Right lobe of liver (tissue), 4 donors: Measurements from ENCODE around the gene LHX4.

Experiments used
- CTCF ChIP-seq, 4 donors: fragments of 200-600 bp in 3 of 4; fragments of 450-650 bp in 1 of 4; IDR thresholded peaks; one replicate each; pipeline versions ENCODE4 v1.5.1 to v1.8.0; 2016 to 2022; ENCODE audit warnings: antibody characterized with exemption in 4 of 4, mild to moderate bottlenecking in 2 of 4
- POLR2A ChIP-seq: fragments of 450-650 bp; IDR thresholded peaks from one replicate; pipeline ENCODE4 v1.6.1; 2017; ENCODE audit warnings: antibody characterized with exemption, mild to moderate bottlenecking
- donor health status: DM: no; HTN: no; CAD: no.
- donor health status: DM: no; HTN: no; CAD: no.
- donor health status: DM: no; HTN: yes; CAD: no.

- TF ChIP-seq CTCF (IDR thresholded peaks at IDR 0.05) (no peak), POLR2A (no peak)
Measured at GRCh38 chr1:180184041-180184440, 46.0 kb upstream of the LHX4 start.
